IPS-18a (cell line): ENCODE data around the gene LIME1.

Experiments
- H3K27ac ChIP-seq: one replicate; pipeline ENCODE4 v1.5.1; 2013; ENCODE audit warnings: low read length
- H3K27me3 ChIP-seq: one replicate; pipeline ENCODE4 v1.6.1; 2013; ENCODE audit warnings: mild to moderate bottlenecking, low read length; ENCODE audit not compliant: control insufficient read depth, insufficient read depth
- H3K36me3 ChIP-seq: one replicate; pipeline ENCODE4 v1.6.1; 2013; ENCODE audit warnings: low read depth, low read length; ENCODE audit not compliant: control insufficient read depth
- H3K4me1 ChIP-seq: one replicate; pipeline ENCODE4 v1.6.1; 2013; ENCODE audit warnings: low read depth, low read length; ENCODE audit not compliant: control insufficient read depth
- H3K4me3 ChIP-seq: one replicate; pipeline ENCODE4 v1.5.1; 2013; ENCODE audit warnings: low read length
- H3K9ac ChIP-seq: one replicate; pipeline ENCODE4 v1.6.1; 2013; ENCODE audit warnings: mild to moderate bottlenecking, low read length, moderate library complexity
- H3K9me3 ChIP-seq: one replicate; pipeline ENCODE4 v1.6.1; 2013; ENCODE audit warnings: low read depth, low read length; ENCODE audit not compliant: control insufficient read depth

The LIME1 gene

GRCh38 chr20:63699466-63700198 is 36.8 kb upstream of the LIME1 start:
- H3K27me3 ChIP-seq, result no peaks in the 10 kb centered on the region
- no peak overlapping the region for H3K27ac ChIP-seq
- no peak overlapping the region for H3K4me3 ChIP-seq
- H3K9ac ChIP-seq, result no peak overlapping the region
- H3K36me3 ChIP-seq, result peaks cover 5% of the 10 kb centered on the region
- no peaks in the 10 kb centered on the region for H3K9me3 ChIP-seq
- no peaks in the 10 kb centered on the region for H3K4me1 ChIP-seq

GRCh38 chr20:63700199-63701050 is 36.0 kb upstream of the LIME1 start:
- Histone ChIP-seq H3K9ac (no peak overlapping the region), H3K27ac (no peak overlapping the region), H3K9me3 (no peaks in the 10 kb centered on the region), H3K27me3 (no peaks in the 10 kb centered on the region), H3K4me3 (no peak overlapping the region), H3K4me1 (no peaks in the 10 kb centered on the region), H3K36me3 (peaks cover 12% of the 10 kb centered on the region)

- Histone ChIP-seq H3K27ac (no peak overlapping the region), H3K4me1 (no peaks in the 10 kb centered on the region), H3K27me3 (no peaks in the 10 kb centered on the region), H3K9ac (no peak overlapping the region), H3K9me3 (no peaks in the 10 kb centered on the region), H3K36me3 (peaks cover 17% of the 10 kb centered on the region), H3K4me3 (no peak overlapping the region)
Measured at GRCh38 chr20:63701051-63701328, 35.5 kb upstream of the LIME1 start.

- peaks cover 1% of the 10 kb centered on the region for H3K4me1 ChIP-seq
- H3K9me3 ChIP-seq, result no peaks in the 10 kb centered on the region
- H3K36me3 ChIP-seq, result peaks cover 22% of the 10 kb centered on the region
- H3K27me3 ChIP-seq, result no peaks in the 10 kb centered on the region
- H3K9ac ChIP-seq, result no peak overlapping the region
- no peak overlapping the region for H3K4me3 ChIP-seq
- no peak overlapping the region for H3K27ac ChIP-seq
Measured at GRCh38 chr20:63701329-63702035, 35.0 kb upstream of the LIME1 start.

- Histone ChIP-seq H3K9ac (no peak overlapping the region), H3K27me3 (no peaks in the 10 kb centered on the region), H3K4me1 (peaks cover 3% of the 10 kb centered on the region), H3K36me3 (peaks cover 24% of the 10 kb centered on the region), H3K27ac (no peak overlapping the region), H3K9me3 (no peaks in the 10 kb centered on the region), H3K4me3 (no peak overlapping the region)
Measured at GRCh38 chr20:63702036-63702665, 34.3 kb upstream of the LIME1 start.

GRCh38 chr20:63702751-63703470 is 33.6 kb upstream of the LIME1 start:
- no peak overlapping the region for H3K9ac ChIP-seq
- no peak overlapping the region for H3K4me3 ChIP-seq
- H3K9me3 ChIP-seq, result no peaks in the 10 kb centered on the region
- no peak overlapping the region for H3K27ac ChIP-seq
- peaks cover 24% of the 10 kb centered on the region for H3K36me3 ChIP-seq
- H3K27me3 ChIP-seq, result no peaks in the 10 kb centered on the region
- H3K4me1 ChIP-seq, result peaks cover 3% of the 10 kb centered on the region

GRCh38 chr20:63703471-63703975 is 32.9 kb upstream of the LIME1 start:
- Histone ChIP-seq H3K36me3 (peaks cover 24% of the 10 kb centered on the region), H3K27me3 (no peaks in the 10 kb centered on the region), H3K9ac (no peak overlapping the region), H3K4me3 (no peak overlapping the region), H3K4me1 (peaks cover 3% of the 10 kb centered on the region), H3K9me3 (no peaks in the 10 kb centered on the region), H3K27ac (no peak overlapping the region)

GRCh38 chr20:63703976-63704748 is 32.3 kb upstream of the LIME1 start:
- Histone ChIP-seq H3K36me3 (peaks cover 26% of the 10 kb centered on the region), H3K27ac (no peak overlapping the region), H3K4me1 (peaks cover 3% of the 10 kb centered on the region), H3K9me3 (no peaks in the 10 kb centered on the region), H3K27me3 (no peaks in the 10 kb centered on the region), H3K4me3 (no peak overlapping the region), H3K9ac (no peak overlapping the region)

- Histone ChIP-seq H3K4me3 (no peak overlapping the region), H3K27me3 (no peaks in the 10 kb centered on the region), H3K9me3 (no peaks in the 10 kb centered on the region), H3K4me1 (peaks cover 3% of the 10 kb centered on the region), H3K36me3 (peaks cover 30% of the 10 kb centered on the region), H3K27ac (no peak overlapping the region), H3K9ac (no peak overlapping the region)
Measured at GRCh38 chr20:63704749-63705117, 31.7 kb upstream of the LIME1 start.

GRCh38 chr20:63705232-63706026 is 31.0 kb upstream of the LIME1 start:
- H3K9me3 ChIP-seq, result no peaks in the 10 kb centered on the region
- no peaks in the 10 kb centered on the region for H3K27me3 ChIP-seq
- H3K36me3 ChIP-seq, result peaks cover 31% of the 10 kb centered on the region
- no peak overlapping the region for H3K27ac ChIP-seq
- peaks cover 3% of the 10 kb centered on the region for H3K4me1 ChIP-seq
- H3K4me3 ChIP-seq, result no peak overlapping the region
- H3K9ac ChIP-seq, result no peak overlapping the region
